GM19467 (cell line): ENCODE results near the gene PLEKHG3.
"Not testable (repeated sequence)": the region's sequence is repeated elsewhere in the genome, so short reads cannot be mapped to it uniquely, and the experiment has no call there.

Experiments
- ATAC-seq: cut with Tn5 transposase; IDR thresholded peaks from one replicate; pipeline ENCODE4 v1.9.1; 2021; ENCODE audit warnings: mild to moderate bottlenecking, moderate library complexity; ENCODE audit not compliant: unreplicated experiment

PLEKHG3 gene

GRCh38 chr14:64704143-64704742 lies at the start of gene PLEKHG3:
Gene PLEKHG3, plus strand, starts transcription at chr14:64704424. Its CDS starts 23,208 bp downstream, at chr14:64727632.
- no peak for ATAC-seq

GRCh38 chr14:64654901-64655300 lies 49.3 kb upstream of the PLEKHG3 start:
- no peak for ATAC-seq

GRCh38 chr14:64656986-64657385 lies 47.2 kb upstream of the PLEKHG3 start:
- no peak for ATAC-seq

GRCh38 chr14:64658201-64658600 lies 46.0 kb upstream of the PLEKHG3 start:
- no peak for ATAC-seq

GRCh38 chr14:64658700-64659264 lies 45.4 kb upstream of the PLEKHG3 start:
- not testable (repeated sequence) for ATAC-seq

GRCh38 chr14:64659366-64659765 lies 44.9 kb upstream of the PLEKHG3 start:
- no peak for ATAC-seq

- no peak for ATAC-seq
Measured at GRCh38 chr14:64663174-64663573, 41.0 kb upstream of the PLEKHG3 start.

- ATAC-seq, result no peak
Measured at GRCh38 chr14:64671591-64671990, 32.6 kb upstream of the PLEKHG3 start.

GRCh38 chr14:64673316-64673715 lies 30.9 kb upstream of the PLEKHG3 start:
- no peak for ATAC-seq

GRCh38 chr14:64673748-64674147 lies 30.5 kb upstream of the PLEKHG3 start:
- no peak for ATAC-seq

- no peak for ATAC-seq
Measured at GRCh38 chr14:64674829-64675228, 29.4 kb upstream of the PLEKHG3 start.

GRCh38 chr14:64675312-64675711 lies 28.9 kb upstream of the PLEKHG3 start:
- no peak for ATAC-seq

- no peak for ATAC-seq
Measured at GRCh38 chr14:64676410-64677008, 27.7 kb upstream of the PLEKHG3 start.

GRCh38 chr14:64680013-64680713 lies 24.1 kb upstream of the PLEKHG3 start:
- no peak for ATAC-seq

- no peak for ATAC-seq
Measured at GRCh38 chr14:64680714-64681065, 23.5 kb upstream of the PLEKHG3 start.

GRCh38 chr14:64681796-64682710 lies 22.2 kb upstream of the PLEKHG3 start:
- ATAC-seq, result no peak

GRCh38 chr14:64682843-64683242 lies 21.4 kb upstream of the PLEKHG3 start:
- ATAC-seq, result no peak

GRCh38 chr14:64683264-64683663 lies 21.0 kb upstream of the PLEKHG3 start:
- no peak for ATAC-seq

- ATAC-seq, result no peak
Measured at GRCh38 chr14:64684091-64684490, 20.1 kb upstream of the PLEKHG3 start.

- no peak for ATAC-seq
Measured at GRCh38 chr14:64685371-64686281, 18.6 kb upstream of the PLEKHG3 start.
